ENCODE data around the gene CBY1.

- no peak for TF ChIP-seq CTCF (conservative IDR thresholded peaks at IDR 0.05; ENCODE audit: low read length)
- TF ChIP-seq EZH2phosphoT487 (IDR thresholded peaks at IDR 0.05; ENCODE audit: borderline replicate concordance, low read depth, low read length), result no peak
Measured at GRCh38 chr22:38704654-38705234, 48.3 kb downstream of the CBY1 start.
